ENCODE results near the gene HSDL2. TPM values are rescaled to one million over a fixed set of nuclear protein-coding genes. Genes with fewer than 3 reads are reported as not detected.

The HSDL2 gene
- total and polyA plus RNA-seq, 10 of the 15 experiments (the other 5 are each of a cell fraction or from before 2014, with no cell fraction given): 20.9 to 46.1 (median 27.0) TPM

- TF ChIP-seq, protein P1, sequence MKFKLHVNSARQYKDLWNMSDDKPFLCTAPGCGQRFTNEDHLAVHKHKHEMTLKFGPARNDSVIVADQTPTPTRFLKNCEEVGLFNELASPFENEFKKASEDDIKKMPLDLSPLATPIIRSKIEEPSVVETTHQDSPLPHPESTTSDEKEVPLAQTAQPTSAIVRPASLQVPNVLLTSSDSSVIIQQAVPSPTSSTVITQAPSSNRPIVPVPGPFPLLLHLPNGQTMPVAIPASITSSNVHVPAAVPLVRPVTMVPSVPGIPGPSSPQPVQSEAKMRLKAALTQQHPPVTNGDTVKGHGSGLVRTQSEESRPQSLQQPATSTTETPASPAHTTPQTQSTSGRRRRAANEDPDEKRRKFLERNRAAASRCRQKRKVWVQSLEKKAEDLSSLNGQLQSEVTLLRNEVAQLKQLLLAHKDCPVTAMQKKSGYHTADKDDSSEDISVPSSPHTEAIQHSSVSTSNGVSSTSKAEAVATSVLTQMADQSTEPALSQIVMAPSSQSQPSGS (IDR thresholded peaks at IDR 0.05; ENCODE audit: low read length): no peak
- no peak for TF ChIP-seq CBX5 (IDR thresholded peaks at IDR 0.05; ENCODE audit: low read depth)
- no peak for TF ChIP-seq RBBP5 (conservative IDR thresholded peaks at IDR 0.05)
Observed at GRCh38 chr9:112520656-112521055, 140.7 kb downstream of the HSDL2 start (continued).

Other genes with a start within 250 kb of the HSDL2 start
- 16.5 and 17.7 TPM in 2 replicates for gene SUSD1, start 204.8 kb upstream of the HSDL2 start, total RNA-seq (2014; rRNA removed)
- 11.7 and 12.3 TPM in 2 replicates for gene SUSD1, start 204.8 kb upstream of the HSDL2 start, total RNA-seq (2014; rRNA removed; fragmentation: Illumina TruSeq; extraction: Trizol)
- 16.5 and 17.3 TPM in 2 replicates for gene SUSD1, start 204.8 kb upstream of the HSDL2 start, total RNA-seq (2021)
- 7.6 and 9.1 TPM in 2 replicates for gene SUSD1, start 204.8 kb upstream of the HSDL2 start, polyA plus RNA-seq (2011; rRNA removed)
- gene SUSD1, start 204.8 kb upstream of the HSDL2 start, polyA plus RNA-seq (2014; fragmentation: Illumina TruSeq; extraction: Trizol): 11.9 and 13.6 TPM in 2 replicates
- 10 to 100 TPM; 15.9 to 20.8 TPM for gene SUSD1, start 204.8 kb upstream of the HSDL2 start, polyA plus RNA-seq (2014; fragmentation: Nextera tagmentation; extraction: Ambion mirVana)
- gene SUSD1, start 204.8 kb upstream of the HSDL2 start, polyA plus RNA-seq (2014; rRNA removed): 10.6 and 12.8 TPM in 2 replicates
- gene SUSD1, start 204.8 kb upstream of the HSDL2 start, polyA plus RNA-seq (2016; fragmentation: Nextera tagmentation; extraction: Ambion mirVana): 1 to 10 TPM; 6.7 to 7.7 TPM
- 51.1 and 61.7 TPM in 2 replicates for gene PTBP3, start 46.5 kb upstream of the HSDL2 start, total RNA-seq (2014; rRNA removed)
- gene PTBP3, start 46.5 kb upstream of the HSDL2 start, total RNA-seq (2014; rRNA removed; fragmentation: Illumina TruSeq; extraction: Trizol): 64.5 and 67.6 TPM in 2 replicates
- gene PTBP3, start 46.5 kb upstream of the HSDL2 start, total RNA-seq (2021): 104 and 108 TPM in 2 replicates
- 68.6 and 76.7 TPM in 2 replicates for gene PTBP3, start 46.5 kb upstream of the HSDL2 start, polyA plus RNA-seq (2011; rRNA removed)
- 56.7 and 67.8 TPM in 2 replicates for gene PTBP3, start 46.5 kb upstream of the HSDL2 start, polyA plus RNA-seq (2014; fragmentation: Illumina TruSeq; extraction: Trizol)
- gene PTBP3, start 46.5 kb upstream of the HSDL2 start, polyA plus RNA-seq (2014; fragmentation: Nextera tagmentation; extraction: Ambion mirVana): 10 to 100 TPM; 12.5 to 17.6 TPM
- 32.5 and 39.3 TPM in 2 replicates for gene PTBP3, start 46.5 kb upstream of the HSDL2 start, polyA plus RNA-seq (2014; rRNA removed)
- 10 to 100 TPM; 48.0 to 54.3 TPM for gene PTBP3, start 46.5 kb upstream of the HSDL2 start, polyA plus RNA-seq (2016; fragmentation: Nextera tagmentation; extraction: Ambion mirVana)
- 3.5 TPM in 2 replicates for gene KIAA1958, start 106.7 kb downstream of the HSDL2 start, total RNA-seq (2014; rRNA removed)
- 4.7 and 4.9 TPM in 2 replicates for gene KIAA1958, start 106.7 kb downstream of the HSDL2 start, total RNA-seq (2014; rRNA removed; fragmentation: Illumina TruSeq; extraction: Trizol)
- gene KIAA1958, start 106.7 kb downstream of the HSDL2 start, total RNA-seq (2021): 7.3 and 8.7 TPM in 2 replicates
- 3.8 and 4.4 TPM in 2 replicates for gene KIAA1958, start 106.7 kb downstream of the HSDL2 start, polyA plus RNA-seq (2011; rRNA removed)
- 5.6 and 6.5 TPM in 2 replicates for gene KIAA1958, start 106.7 kb downstream of the HSDL2 start, polyA plus RNA-seq (2014; fragmentation: Illumina TruSeq; extraction: Trizol)
- under 1 TPM; 0.53 to 0.80 TPM for gene KIAA1958, start 106.7 kb downstream of the HSDL2 start, polyA plus RNA-seq (2014; fragmentation: Nextera tagmentation; extraction: Ambion mirVana)
- gene KIAA1958, start 106.7 kb downstream of the HSDL2 start, polyA plus RNA-seq (2014; rRNA removed): 2.4 and 2.5 TPM in 2 replicates
- 1 to 10 TPM; 2.8 to 4.6 TPM for gene KIAA1958, start 106.7 kb downstream of the HSDL2 start, polyA plus RNA-seq (2016; fragmentation: Nextera tagmentation; extraction: Ambion mirVana)